Naive thymus-derived CD8-positive, alpha-beta T cell (primary cell): ENCODE results near the gene FGF13. TPM values are rescaled to one million over a fixed set of nuclear protein-coding genes. Genes with fewer than 3 reads are reported as not detected.

Source experiments
- ATAC-seq, 2 donors: fragments of 150-1000 bp; cut with Tn5 transposase in 1 of 2; sonication (Bioruptor Pico), chemical (Tn5 transposase) in 1 of 2; 1 replicate in 1 of 2; 2 replicates in 1 of 2; pipeline ENCODE4 v1.10.0; 2021; ENCODE audit warnings: mild to moderate bottlenecking in 2 of 2, moderate library complexity in 2 of 2
- POLR2A ChIA-PET: fragments of 350-600 bp; sonication (Branson Sonifier 250); formaldehyde crosslinking; loops from one replicate; lab custom pipeline; 2021; ENCODE audit warnings: antibody characterized with exemption; lab: Charles Lee
- DNase-seq, 10 donors: peaks; one replicate each; pipeline versions ENCODE4 v3.0.0 to v3.0.0-alpha.2; 2020 to 2022
- H3K27ac Mint-ChIP-seq, 10 donors: one replicate each; pipeline ENCODE4 v1.8.0; 2020 to 2022; ENCODE audit warnings: mild to moderate bottlenecking in 10 of 10, mixed read lengths in 10 of 10, moderate library complexity in 4 of 10, inconsistent platforms in 1 of 10
- H3K27me3 Mint-ChIP-seq, 5 donors: one replicate each; pipeline ENCODE4 v1.8.0; 2021 to 2022; ENCODE audit warnings: mixed read lengths in 5 of 5
- H3K36me3 Mint-ChIP-seq, 3 donors: one replicate each; pipeline ENCODE4 v1.8.0; 2020 to 2022; ENCODE audit warnings: mixed read lengths in 3 of 3, mild to moderate bottlenecking in 2 of 3, inconsistent platforms in 1 of 3
- H3K4me1 Mint-ChIP-seq, 4 donors: one replicate each; pipeline ENCODE4 v1.8.0; 2021 to 2022; ENCODE audit warnings: mixed read lengths in 4 of 4
- H3K4me3 Mint-ChIP-seq, 10 donors: one replicate each; pipeline ENCODE4 v1.8.0; 2020 to 2022; ENCODE audit warnings: mild to moderate bottlenecking in 10 of 10, mixed read lengths in 10 of 10, moderate library complexity in 6 of 10, inconsistent platforms in 1 of 10
- H3K9me3 Mint-ChIP-seq, 9 donors: one replicate each; pipeline ENCODE4 v1.8.0; 2020 to 2022; ENCODE audit warnings: mixed read lengths in 9 of 9, mild to moderate bottlenecking in 3 of 9, inconsistent platforms in 1 of 9, moderate library complexity in 1 of 9
- polyA plus RNA-seq, 3 donors: library from polyadenylated mRNA; unstranded; fragments of 300-500 nt; fragmentation: Illumina TruSeq; gene quantifications; one replicate each; pipeline ENCODE4 v1.2.3, GENCODE V29; 2021
- total RNA-seq, 8 experiments: library from RNA in 2 of 8; stranded (reverse) in 2 of 8; gene quantifications; one replicate each; pipeline ENCODE4 v1.2.3 and lab custom pipeline; 2021 to 2026

The FGF13 gene
- total RNA-seq (not detected), polyA plus RNA-seq (not detected), total RNA-seq (lab: John Stamatoyannopoulos, UW) (0 to 0.17 (median 0) reads per million in 6 experiments)

DNA sequence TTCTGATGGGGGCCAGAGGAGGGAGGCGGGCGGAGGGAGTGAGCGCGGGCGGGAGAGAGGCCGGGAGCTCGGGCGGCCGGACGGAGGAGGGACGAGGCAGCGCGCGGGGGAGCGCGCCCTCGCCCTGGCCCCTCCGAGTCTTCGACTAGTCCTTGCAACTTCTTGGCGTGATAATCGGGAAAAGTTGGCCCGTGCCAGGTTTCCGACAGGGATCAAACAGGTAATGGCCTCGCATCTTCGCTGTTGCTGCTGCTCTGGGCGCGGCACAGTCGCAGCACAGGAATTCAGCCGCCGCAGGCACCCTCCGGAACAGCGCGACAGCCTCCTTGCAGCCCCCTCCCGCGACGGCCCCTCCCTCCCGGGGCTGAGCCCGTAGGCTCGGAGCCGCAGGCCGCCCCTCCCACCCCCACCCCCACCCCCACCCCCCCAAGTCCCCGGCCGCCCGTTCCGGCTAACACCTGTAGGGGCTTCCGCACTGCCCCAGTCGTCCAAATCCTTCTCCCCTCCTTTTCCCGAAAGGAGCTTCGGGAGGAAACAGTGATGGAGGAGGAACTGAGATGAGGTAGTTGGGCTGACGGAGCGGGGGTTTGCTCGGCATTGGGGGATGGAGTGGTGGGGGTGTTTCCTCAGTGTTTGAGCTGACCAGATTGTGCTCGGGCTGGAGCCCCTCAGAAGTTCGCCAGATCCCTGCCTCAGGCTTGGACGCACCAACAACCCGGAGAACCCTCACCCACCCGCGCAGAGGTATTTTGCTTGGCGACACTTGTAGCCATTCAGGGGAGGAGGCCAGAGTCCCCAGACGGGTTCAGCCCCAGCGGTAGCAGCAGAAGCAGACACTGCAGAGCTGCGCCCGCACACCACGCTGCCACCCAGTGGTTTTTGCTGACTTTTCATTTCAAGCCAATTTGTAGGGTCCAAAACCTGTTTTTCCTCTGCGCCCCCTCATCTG is at the start of gene FGF13:
FGF13 (minus strand) TSS at position 319 of the 949 bp plus-strand sequence. CDS start 714 bp downstream, outside the sequence.
- no peak for ATAC-seq
- Mint-ChIP-seq H3K9me3 (peaks cover 0 to 2% (median 0%) of the 10 kb centered on the region in 9 donors), H3K36me3 (peaks cover 0 to 2% (median 0%) of the 10 kb centered on the region in 3 donors), H3K27me3 (peaks cover 0 to 41% (median 21%) of the 10 kb centered on the region in 5 donors), H3K4me1 (peaks cover 0 to 2% (median 0%) of the 10 kb centered on the region in 4 donors), H3K4me3 (peak within 1 kb of the TSS in 4 of 10 donors; percentile 4 to 34 (median 12)), H3K27ac (no peak within 1 kb of the TSS)
- DNase-seq, result no peak
- POLR2A ChIA-PET, result no interaction called here

DNA sequence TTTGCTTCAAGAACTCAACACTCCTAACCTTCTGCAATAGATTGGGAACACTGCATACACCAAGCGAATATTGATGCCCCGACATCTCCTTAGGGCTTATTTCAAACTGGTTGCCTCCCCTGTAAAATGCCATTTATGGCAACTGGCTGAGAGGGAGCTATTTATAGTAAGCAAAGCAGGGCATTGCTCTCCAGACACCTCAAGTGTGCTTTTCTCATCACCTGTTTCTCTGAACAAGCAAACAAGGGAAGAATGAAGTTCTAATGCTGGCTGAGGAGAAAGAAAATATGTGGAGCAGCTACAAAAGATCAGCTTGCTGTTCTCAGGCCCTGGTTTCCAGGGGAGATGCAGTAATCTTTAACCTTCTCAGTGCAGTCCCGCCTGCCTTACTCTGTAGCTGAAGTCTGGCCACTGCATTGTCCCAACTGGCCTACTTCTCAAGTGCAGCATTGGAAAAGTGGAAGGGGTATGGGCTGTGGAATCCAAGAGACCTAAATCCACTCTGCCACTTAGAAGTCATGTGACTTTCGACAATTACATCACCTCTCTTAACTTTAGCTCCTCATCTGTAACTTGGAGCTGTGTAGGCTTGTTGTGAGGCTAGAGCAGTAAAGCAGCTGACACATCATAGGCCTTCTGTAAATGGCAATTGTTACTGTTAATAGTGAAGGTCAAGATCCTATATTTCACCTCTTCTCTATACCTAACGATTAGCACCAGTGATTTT is 47.9 kb upstream of the FGF13 start:
- Mint-ChIP-seq H3K9me3 (peaks cover 0 to 1% (median 0%) of the 10 kb centered on the region in 9 donors), H3K27me3 (peaks cover 0 to 3% (median 0%) of the 10 kb centered on the region in 5 donors), H3K36me3 (no peaks in the 10 kb centered on the region), H3K4me1 (no peaks in the 10 kb centered on the region), H3K4me3 (no peak overlapping the region), H3K27ac (no peak overlapping the region)
- POLR2A ChIA-PET, result no interaction called here
- no peak for DNase-seq
- no peak for ATAC-seq

DNA sequence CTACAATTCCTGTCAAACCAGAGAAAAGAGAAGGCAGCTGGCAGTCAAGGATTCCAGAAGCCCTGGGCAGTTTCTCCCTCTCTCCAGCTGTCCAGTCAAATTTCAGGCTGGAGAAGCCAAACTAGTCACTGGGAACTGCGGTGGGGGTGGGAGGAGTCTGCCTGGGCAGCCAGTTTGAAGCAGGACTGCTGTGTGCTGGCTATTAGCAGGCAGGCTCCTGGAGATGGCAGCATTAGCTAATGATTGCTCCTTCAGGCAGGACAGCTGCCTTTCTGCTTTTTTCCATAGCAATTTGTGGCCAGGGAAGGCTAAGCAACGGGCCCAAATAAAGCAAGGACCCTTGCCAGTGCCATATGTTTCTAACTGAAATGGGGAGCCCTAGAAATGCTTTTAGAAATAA is 44.7 kb upstream of the FGF13 start:
- no peak for DNase-seq
- POLR2A ChIA-PET, result no interaction called here
- H3K4me1 Mint-ChIP-seq, result no peaks in the 10 kb centered on the region
- ATAC-seq, result no peak
- H3K27ac Mint-ChIP-seq, result no peak overlapping the region
- peaks cover 0 to 2% (median 0%) of the 10 kb centered on the region in 5 donors for H3K27me3 Mint-ChIP-seq
- peaks cover 0 to 1% (median 0%) of the 10 kb centered on the region in 9 donors for H3K9me3 Mint-ChIP-seq
- no peak overlapping the region for H3K4me3 Mint-ChIP-seq
- H3K36me3 Mint-ChIP-seq, result no peaks in the 10 kb centered on the region

DNA sequence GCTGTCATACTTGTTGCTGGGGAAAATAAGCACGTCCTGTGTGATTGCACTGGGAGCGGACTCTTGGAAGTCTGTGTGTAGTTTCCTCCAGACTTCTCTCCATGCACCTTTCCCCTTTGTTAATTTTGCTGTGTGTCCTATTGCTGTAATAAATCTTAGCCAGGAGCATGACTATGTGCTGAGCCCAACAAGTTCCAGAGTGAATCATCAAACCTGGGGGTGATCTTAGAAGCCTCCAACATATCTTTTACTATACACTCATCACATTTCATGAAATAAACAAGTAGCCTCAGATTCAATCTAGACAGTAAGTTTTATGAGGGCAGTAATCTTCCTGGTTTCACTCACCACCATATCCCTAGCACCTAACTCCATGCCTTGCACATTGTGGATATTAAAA is 43.3 kb upstream of the FGF13 start:
- ATAC-seq, result no peak
- Mint-ChIP-seq H3K9me3 (peaks cover 0 to 2% (median 0%) of the 10 kb centered on the region in 9 donors), H3K4me3 (no peak overlapping the region), H3K4me1 (no peaks in the 10 kb centered on the region), H3K36me3 (no peaks in the 10 kb centered on the region), H3K27ac (no peak overlapping the region), H3K27me3 (peaks cover 0 to 2% (median 0%) of the 10 kb centered on the region in 5 donors)
- DNase-seq, result no peak
- POLR2A ChIA-PET, result no interaction called here

DNA sequence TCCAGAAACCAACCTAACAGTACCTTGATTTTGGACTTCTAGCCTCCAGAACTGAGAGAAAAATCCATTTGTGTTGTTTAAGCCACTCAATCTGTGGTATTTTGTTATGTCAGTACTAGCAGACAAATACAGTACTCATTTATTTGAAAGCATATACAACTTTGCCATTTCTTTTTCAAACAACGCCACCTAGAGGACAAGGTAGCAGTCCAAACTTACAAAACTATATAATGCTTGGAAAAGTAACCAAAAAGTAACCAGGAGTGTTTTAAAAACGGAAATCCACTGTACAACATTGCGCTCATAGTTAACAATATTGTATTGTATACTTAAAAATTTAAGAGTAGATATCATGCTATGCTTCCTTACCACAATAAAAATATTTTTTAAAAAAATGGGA is 37.0 kb upstream of the FGF13 start:
- H3K36me3 Mint-ChIP-seq, result no peaks in the 10 kb centered on the region

DNA sequence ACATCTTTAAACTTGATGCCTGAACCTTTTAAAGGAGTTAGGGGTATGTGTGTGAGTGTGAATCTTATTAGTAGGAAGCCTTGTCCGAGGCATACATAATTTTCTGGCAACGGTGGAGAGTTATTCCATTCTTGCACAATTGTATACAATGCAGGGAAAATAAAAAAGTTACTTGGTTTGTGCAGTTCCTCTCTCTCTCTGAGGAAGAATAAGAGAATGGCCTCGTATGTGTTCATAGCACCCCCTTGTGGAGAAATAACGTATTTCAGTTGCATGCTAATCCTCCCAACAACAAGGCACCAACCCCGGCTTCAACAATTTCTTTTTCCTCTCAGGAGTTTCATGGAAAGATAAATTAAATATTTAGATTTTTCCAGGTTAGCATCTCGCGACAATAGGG is 33.7 kb upstream of the FGF13 start:
- POLR2A ChIA-PET, result no interaction called here
- peak in 3 of 10 donors; percentile 39 to 47 (median 43) for DNase-seq
- no peaks in the 10 kb centered on the region for H3K4me1 Mint-ChIP-seq
- peaks cover 0 to 7% (median 1%) of the 10 kb centered on the region in 5 donors for H3K27me3 Mint-ChIP-seq
- H3K36me3 Mint-ChIP-seq, result no peaks in the 10 kb centered on the region
- ATAC-seq, result no peak
- H3K27ac Mint-ChIP-seq, result no peak overlapping the region
- H3K4me3 Mint-ChIP-seq, result no peak overlapping the region
- H3K9me3 Mint-ChIP-seq, result no peaks in the 10 kb centered on the region

More for the DNA sequence above, 37.0 kb upstream of the FGF13 start:
- H3K4me1 Mint-ChIP-seq, result no peaks in the 10 kb centered on the region
- no peak overlapping the region for H3K4me3 Mint-ChIP-seq
- DNase-seq (no peak), ATAC-seq (no peak)
- peaks cover 0 to 2% (median 0%) of the 10 kb centered on the region in 9 donors for H3K9me3 Mint-ChIP-seq
- peaks cover 0 to 7% (median 0%) of the 10 kb centered on the region in 5 donors for H3K27me3 Mint-ChIP-seq
- POLR2A ChIA-PET, result no interaction called here
- H3K27ac Mint-ChIP-seq, result no peak overlapping the region

DNA sequence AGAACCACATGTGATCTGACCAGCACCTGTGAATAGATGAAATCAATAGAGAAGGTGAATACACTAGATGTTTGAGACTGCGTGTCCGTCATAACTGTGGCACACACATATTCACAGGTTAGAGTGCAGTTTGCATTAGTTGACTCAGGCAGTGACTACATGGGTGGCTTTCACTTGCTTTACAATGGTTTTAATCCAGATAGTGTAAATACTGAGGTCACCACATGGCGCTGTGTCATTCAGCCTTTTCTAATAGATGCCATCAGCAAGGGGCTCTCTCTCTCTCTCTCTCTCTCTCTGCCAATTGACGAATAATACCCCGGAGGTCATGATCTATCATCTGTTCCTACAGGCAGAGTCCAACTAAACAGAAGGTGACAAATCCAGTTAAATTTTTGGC is 30.7 kb upstream of the FGF13 start:
- no peak for DNase-seq
- POLR2A ChIA-PET, result no interaction called here
- peaks cover 0 to 7% (median 1%) of the 10 kb centered on the region in 5 donors for H3K27me3 Mint-ChIP-seq
- H3K4me3 Mint-ChIP-seq, result no peak overlapping the region
- H3K4me1 Mint-ChIP-seq, result no peaks in the 10 kb centered on the region
- ATAC-seq, result no peak
- no peaks in the 10 kb centered on the region for H3K36me3 Mint-ChIP-seq
- H3K9me3 Mint-ChIP-seq, result no peaks in the 10 kb centered on the region
- H3K27ac Mint-ChIP-seq, result no peak overlapping the region

DNA sequence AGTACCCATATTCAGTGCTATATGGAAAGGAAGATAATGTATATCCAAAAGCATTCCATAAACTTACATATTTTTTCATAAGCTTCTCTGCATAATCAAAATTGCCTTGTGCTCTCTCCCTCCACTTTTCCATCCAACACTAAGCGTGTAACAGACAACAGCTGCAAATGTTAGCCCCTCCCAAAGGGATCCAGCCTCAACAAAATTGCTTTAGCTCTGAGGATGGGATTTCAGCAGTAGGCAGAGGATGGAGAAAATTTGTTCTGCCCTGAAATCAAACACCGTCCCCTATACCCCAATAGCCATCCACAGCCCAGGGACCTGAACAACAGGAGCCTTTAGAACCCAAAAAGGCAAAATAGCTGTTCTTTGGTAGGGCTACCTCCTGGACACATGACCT is 28.8 kb upstream of the FGF13 start:
- Mint-ChIP-seq H3K4me1 (no peaks in the 10 kb centered on the region), H3K4me3 (no peak overlapping the region), H3K27me3 (peaks cover 0 to 7% (median 0%) of the 10 kb centered on the region in 5 donors), H3K36me3 (no peaks in the 10 kb centered on the region), H3K9me3 (no peaks in the 10 kb centered on the region), H3K27ac (no peak overlapping the region)
- POLR2A ChIA-PET, result no interaction called here
- no peak for ATAC-seq
- no peak for DNase-seq

DNA sequence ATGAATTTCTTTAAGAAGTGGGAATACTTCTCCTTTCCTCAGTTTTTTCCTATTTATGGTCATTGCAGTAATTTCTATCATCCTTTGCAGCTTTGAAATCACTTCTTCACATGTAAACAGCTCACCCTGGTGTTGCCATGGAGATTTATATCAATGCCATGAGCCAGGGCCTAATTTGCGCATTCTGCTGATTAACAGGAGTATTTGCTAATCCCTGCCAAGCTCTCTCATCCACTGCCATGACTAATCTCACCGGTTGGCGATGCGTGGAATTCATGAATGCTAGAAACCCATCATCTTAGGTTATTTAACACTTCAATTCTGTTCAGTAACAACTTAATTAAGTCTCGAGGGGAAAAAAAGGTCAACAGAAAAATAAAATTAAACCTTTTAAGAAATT is 11.8 kb upstream of the FGF13 start:
- Mint-ChIP-seq H3K27ac (no peak overlapping the region), H3K9me3 (no peaks in the 10 kb centered on the region), H3K4me1 (no peaks in the 10 kb centered on the region), H3K4me3 (no peak overlapping the region), H3K27me3 (peaks cover 0 to 2% (median 0%) of the 10 kb centered on the region in 5 donors), H3K36me3 (no peaks in the 10 kb centered on the region)
- DNase-seq (no peak), ATAC-seq (no peak)
- POLR2A ChIA-PET, result no interaction called here

DNA sequence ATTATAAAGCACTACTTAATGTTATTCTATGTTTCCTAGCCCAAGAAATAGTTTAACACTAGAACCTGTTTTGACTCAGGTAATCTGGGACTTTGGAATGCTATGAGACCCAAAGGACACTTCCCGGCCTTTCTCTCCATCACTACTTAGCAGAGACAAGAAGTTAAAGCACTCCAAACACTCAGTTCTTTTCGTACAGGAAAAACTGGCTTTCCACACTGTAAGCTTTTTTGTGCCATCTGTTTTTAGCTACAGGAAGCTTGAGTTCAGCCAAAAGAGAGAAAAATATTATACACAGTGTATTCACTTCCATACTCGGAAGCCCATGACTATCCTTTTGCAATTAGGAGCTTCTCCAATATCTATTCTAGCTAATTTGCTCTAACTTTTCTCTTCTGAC is 7.9 kb upstream of the FGF13 start:
- Mint-ChIP-seq H3K4me1 (peaks cover 0 to 2% (median 0%) of the 10 kb centered on the region in 4 donors), H3K9me3 (no peaks in the 10 kb centered on the region), H3K27me3 (peaks cover 0 to 20% (median 6%) of the 10 kb centered on the region in 5 donors), H3K4me3 (no peak overlapping the region), H3K36me3 (no peaks in the 10 kb centered on the region), H3K27ac (no peak overlapping the region)
- DNase-seq (no peak), ATAC-seq (no peak)
- POLR2A ChIA-PET, result no interaction called here

DNA sequence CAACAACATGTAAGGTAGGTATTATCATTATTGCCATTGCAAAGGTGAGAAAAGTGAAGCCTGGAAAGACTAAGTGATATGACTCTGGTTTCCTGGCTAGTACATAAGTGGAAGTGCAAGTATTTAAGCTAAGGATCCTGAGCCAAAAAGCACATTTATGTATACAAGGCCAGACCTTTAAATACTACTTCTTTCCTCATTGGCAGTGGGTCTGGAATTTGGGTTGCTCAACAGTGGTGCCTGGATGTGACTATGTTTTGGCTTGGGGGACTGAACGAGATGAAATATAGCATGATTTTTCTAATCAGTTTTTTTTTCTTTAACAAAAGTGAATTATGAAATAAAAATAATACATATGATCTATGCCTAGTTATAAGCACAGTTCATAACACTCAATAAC is 7.4 kb upstream of the FGF13 start:
- H3K27ac Mint-ChIP-seq, result no peak overlapping the region
- H3K36me3 Mint-ChIP-seq, result no peaks in the 10 kb centered on the region
- no peaks in the 10 kb centered on the region for H3K9me3 Mint-ChIP-seq
- POLR2A ChIA-PET, result no interaction called here
- H3K4me1 Mint-ChIP-seq, result peaks cover 0 to 2% (median 0%) of the 10 kb centered on the region in 4 donors
- H3K4me3 Mint-ChIP-seq, result no peak overlapping the region
- DNase-seq, result no peak
- ATAC-seq, result no peak
- peaks cover 0 to 24% (median 9%) of the 10 kb centered on the region in 5 donors for H3K27me3 Mint-ChIP-seq

DNA sequence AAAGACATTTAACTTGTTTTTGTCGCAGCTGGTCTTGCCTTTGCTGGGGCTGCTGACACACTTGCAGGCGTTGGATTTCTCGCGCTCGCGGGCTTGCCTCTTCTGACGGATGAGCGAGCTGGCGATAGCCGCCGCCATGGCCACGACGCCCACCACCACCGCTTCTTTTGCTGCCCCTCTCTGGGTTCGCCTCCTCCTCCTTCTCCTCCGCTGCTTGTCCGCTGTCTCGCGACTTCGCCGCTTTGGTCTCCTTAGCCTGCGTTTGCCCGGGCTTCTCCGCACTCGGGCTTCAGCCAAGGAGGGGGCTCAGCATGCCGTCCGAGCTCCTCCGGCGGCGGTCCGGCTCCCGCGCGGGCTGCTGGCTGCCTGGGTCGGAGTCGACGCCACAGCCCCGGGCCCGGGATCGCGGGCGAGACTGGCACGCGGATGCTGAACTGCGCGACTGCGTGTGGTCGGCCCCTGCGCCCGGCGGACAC is 613 bp downstream of the FGF13 start:
- peaks cover 0 to 2% (median 0%) of the 10 kb centered on the region in 9 donors for H3K9me3 Mint-ChIP-seq
- no peak for ATAC-seq
- H3K36me3 Mint-ChIP-seq, result peaks cover 0 to 2% (median 0%) of the 10 kb centered on the region in 3 donors
- DNase-seq, result no peak
- POLR2A ChIA-PET, result no interaction called here
- H3K4me1 Mint-ChIP-seq, result peaks cover 0 to 2% (median 0%) of the 10 kb centered on the region in 4 donors
- no peak overlapping the region for H3K27ac Mint-ChIP-seq
- peak overlapping the region in 2 of 10 donors; percentile 4 to 14 for H3K4me3 Mint-ChIP-seq
- peaks cover 0 to 40% (median 19%) of the 10 kb centered on the region in 5 donors for H3K27me3 Mint-ChIP-seq
